NCI-H2227 treated with DMSO at 0.1 percent for 48 hours (cell line): ENCODE data around the gene RUSC2.
"Not testable (repeated sequence)": the region's sequence is repeated elsewhere in the genome, so short reads cannot be mapped to it uniquely, and the experiment has no call there.

Experiments
- DNase-seq: peaks from one replicate; lab custom pipeline; 2025; lab: John Stamatoyannopoulos, UW

Gene RUSC2

GRCh38 chr9:35522187-35522586 lies 32.3 kb downstream of the RUSC2 start:
- no peak for DNase-seq

GRCh38 chr9:35522700-35523099 lies 32.8 kb downstream of the RUSC2 start:
- DNase-seq = no peak

- DNase-seq = not testable (repeated sequence)
These were observed 33.6 kb downstream of the RUSC2 start for GRCh38 chr9:35523556-35523955.

GRCh38 chr9:35526087-35526801 lies 36.3 kb downstream of the RUSC2 start:
- DNase-seq = no peak

GRCh38 chr9:35529161-35529823 lies 39.4 kb downstream of the RUSC2 start:
- DNase-seq = peak; percentile 1

GRCh38 chr9:35533398-35533797 lies 43.5 kb downstream of the RUSC2 start:
- no peak for DNase-seq

- DNase-seq = not testable (repeated sequence)
These were observed 45.0 kb downstream of the RUSC2 start for GRCh38 chr9:35534921-35535320.

GRCh38 chr9:35537913-35538312 lies 48.0 kb downstream of the RUSC2 start:
- DNase-seq = no peak

GRCh38 chr9:35538361-35539234 lies 48.7 kb downstream of the RUSC2 start:
- DNase-seq = peak; percentile 44
